HepG2 (cell line): ENCODE results near the gene CD7. TPM values are rescaled to one million over a fixed set of nuclear protein-coding genes. Genes with fewer than 3 reads are reported as not detected.

Source experiments
- CHCHD3 ChIP-seq: sonication (generic); formaldehyde crosslinking; IDR thresholded peaks from 2 replicates; pipeline ENCODE4 v1.8.0; 2022; ENCODE audit warnings: mild to moderate bottlenecking, missing genetic modification reagents, moderate library complexity
- HNF1A ChIP-seq, 2 experiments: sonication (generic) in 1 of 2; formaldehyde crosslinking in 1 of 2; IDR thresholded peaks; 2 replicates each; pipeline versions ENCODE4 v1.4.0 to v1.6.1; 2016 to 2020; ENCODE audit warnings: borderline replicate concordance in 1 of 2, low read depth in 1 of 2, mild to moderate bottlenecking in 1 of 2, missing genetic modification reagents in 1 of 2
- IKZF5 ChIP-seq: IDR thresholded peaks from 2 replicates; pipeline ENCODE4 v1.6.1; 2018; ENCODE audit warnings: missing genetic modification reagents, mild to moderate bottlenecking, missing compliant biosample characterization
- MYPOP ChIP-seq: sonication (generic); formaldehyde crosslinking; IDR thresholded peaks from 2 replicates; pipeline ENCODE4 v1.8.1; 2023; ENCODE audit warnings: mild to moderate bottlenecking, moderate library complexity, missing genetic modification reagents
- PAWR ChIP-seq: sonication (generic); formaldehyde crosslinking; IDR thresholded peaks from 2 replicates; pipeline ENCODE4 v1.4.0; 2020; ENCODE audit warnings: missing genetic modification reagents, mild to moderate bottlenecking, borderline replicate concordance
- PITX1 ChIP-seq: sonication (generic); formaldehyde crosslinking; IDR thresholded peaks from 2 replicates; pipeline ENCODE4 v1.5.1; 2020; ENCODE audit warnings: mild to moderate bottlenecking, missing genetic modification reagents
- RARG ChIP-seq: sonication (generic); formaldehyde crosslinking; IDR thresholded peaks from 2 replicates; pipeline ENCODE4 v1.4.0; 2020; ENCODE audit warnings: low read depth, mild to moderate bottlenecking, missing genetic modification reagents
- SKIL ChIP-seq: sonication (generic); formaldehyde crosslinking; IDR thresholded peaks from 2 replicates; pipeline ENCODE4 v1.8.0; 2022; ENCODE audit warnings: missing genetic modification reagents, mild to moderate bottlenecking, moderate library complexity, borderline replicate concordance
- SNRNP70 ChIP-seq: fragments of 200-400 bp; formaldehyde crosslinking; IDR thresholded peaks from 2 replicates; pipeline ENCODE4 v1.6.1; 2017; ENCODE audit warnings: mild to moderate bottlenecking, low read depth, low read length, moderate library complexity
- TIGD3 ChIP-seq: sonication (generic); formaldehyde crosslinking; IDR thresholded peaks from 2 replicates; pipeline ENCODE4 v1.5.1; 2020; ENCODE audit warnings: mild to moderate bottlenecking, missing genetic modification reagents, borderline replicate concordance
- YEATS4 ChIP-seq: sonication (generic); formaldehyde crosslinking; IDR thresholded peaks from 2 replicates; pipeline ENCODE4 v1.4.0; 2020; ENCODE audit warnings: missing genetic modification reagents, borderline replicate concordance
- ZFY ChIP-seq: sonication (generic); formaldehyde crosslinking; IDR thresholded peaks from 2 replicates; pipeline ENCODE4 v1.4.0; 2020; ENCODE audit warnings: missing genetic modification reagents
- ZMAT3 ChIP-seq: sonication (generic); formaldehyde crosslinking; conservative IDR thresholded peaks from 2 replicates; pipeline ENCODE4 v1.7.0; 2021; ENCODE audit warnings: missing genetic modification reagents
- ZNF564 ChIP-seq: sonication (generic); formaldehyde crosslinking; IDR thresholded peaks from 2 replicates; pipeline ENCODE4 v1.8.1; 2023; ENCODE audit warnings: mild to moderate bottlenecking, missing genetic modification reagents
- ZNF598 ChIP-seq: sonication (generic); formaldehyde crosslinking; IDR thresholded peaks from 2 replicates; pipeline ENCODE4 v1.5.1; 2020; ENCODE audit warnings: mild to moderate bottlenecking, missing genetic modification reagents, borderline replicate concordance
- ZNF724P ChIP-seq: sonication (generic); formaldehyde crosslinking; IDR thresholded peaks from 2 replicates; pipeline ENCODE4 v1.8.0; 2022; ENCODE audit warnings: missing genetic modification reagents, borderline replicate concordance
- ZNF891 ChIP-seq: sonication (generic); formaldehyde crosslinking; IDR thresholded peaks from 2 replicates; pipeline ENCODE4 v1.5.0; 2020; ENCODE audit warnings: mild to moderate bottlenecking, missing genetic modification reagents
- polyA plus RNA-seq, 8 experiments: library from polyadenylated mRNA; depleted of rRNA in 3 of 8; stranded (reverse) in 7 of 8; unstranded in 1 of 8; fragments of >200 nt; fragmentation: Illumina TruSeq in 4 of 8; extraction: Trizol in 4 of 8; gene quantifications; 2 replicates each; pipeline versions ENCODE4 v1.2.1 to v1.2.3, GENCODE V29; 2011 to 2016; ENCODE audit warnings: low read depth in 4 of 8, missing spikeins in 1 of 8, mixed read lengths in 1 of 8; ENCODE audit not compliant: insufficient read depth in 1 of 8
- total RNA-seq, 5 experiments: library from RNA; depleted of rRNA; stranded (reverse); fragments of >200 nt; fragmentation: Illumina TruSeq; extraction: Trizol; gene quantifications; 2 replicates each; pipeline ENCODE4 v1.2.3, GENCODE V29; 2016; ENCODE audit warnings: low read depth in 1 of 5

Gene CD7
- total and polyA plus RNA-seq, 2 of the 13 experiments (the other 11 are each of a cell fraction or from before 2014, with no cell fraction given): 67.6 to 76.4 TPM

- TF ChIP-seq HNF1A (IDR thresholded peaks at IDR 0.05; ENCODE audit: low read depth) (no peak), HNF1A (CRISPR knock-in tag; IDR thresholded peaks at IDR 0.05; ENCODE audit: borderline replicate concordance) (no peak), PAWR (CRISPR knock-in tag) (no peak), CHCHD3 (CRISPR knock-in tag) (0 out of 2 replicates have a peak, but pooled peaks have one; percentile 64), SKIL (no peak), TIGD3 (CRISPR knock-in tag) (no peak), MYPOP (CRISPR knock-in tag) (no peak), ZFY (CRISPR knock-in tag) (no peak), YEATS4 (0 out of 2 replicates have a peak, but pooled peaks have one; percentile 6), ZNF598 (CRISPR knock-in tag) (no peak), SNRNP70 (no peak), PITX1 (CRISPR knock-in tag) (no peak), ZNF724P (no peak), RARG (no peak), ZNF564 (CRISPR knock-in tag) (no peak), IKZF5 (CRISPR knock-in tag) (0 out of 2 replicates have a peak, but pooled peaks have one; percentile 6), ZNF891 (CRISPR knock-in tag) (no peak), ZMAT3 (CRISPR knock-in tag) (no peak)
Observed at GRCh38 chr17:82296511-82297279, 20.7 kb downstream of the CD7 start (continued).
